Measurements from ENCODE around the gene MAN1C1.

MAN1C1 gene

GRCh38 chr1:25809929-25810328 is 193.3 kb downstream of the MAN1C1 start:
- no peaks in the 10 kb centered on the region for H3K9me3 ChIP-seq (ENCODE audit: insufficient read depth, low read length)
- no peak overlapping the region for H3K4me3 ChIP-seq (ENCODE audit: insufficient read length, low read depth)
- no peak for DNase-seq (ENCODE audit: low read depth, low spot score)
- no peaks in the 10 kb centered on the region for H3K27me3 ChIP-seq (ENCODE audit: insufficient read depth, insufficient read length)
- H3K36me3 ChIP-seq (ENCODE audit: insufficient read depth, insufficient read length, low read length): peaks cover 96% of the 10 kb centered on the region
- TF ChIP-seq YY1 (IDR thresholded peaks at IDR 0.05; ENCODE audit: insufficient read depth, insufficient read length) (no peak), SUZ12 (IDR thresholded peaks at IDR 0.05; ENCODE audit: extremely low read depth, insufficient read depth, insufficient read length) (no peak), ZNF274 (IDR thresholded peaks at IDR 0.05; ENCODE audit: low read depth, low read length) (no peak)
- peaks cover 13% of the 10 kb centered on the region for H3K4me1 ChIP-seq (ENCODE audit: insufficient read depth, insufficient read length)
- H3K9ac ChIP-seq (ENCODE audit: insufficient read length, low read depth): peak overlapping the region; percentile 42

GRCh38 chr1:25810341-25811299 is 194.0 kb downstream of the MAN1C1 start:
- peaks cover 96% of the 10 kb centered on the region for H3K36me3 ChIP-seq (ENCODE audit: insufficient read depth, insufficient read length, low read length)
- no peaks in the 10 kb centered on the region for H3K9me3 ChIP-seq (ENCODE audit: insufficient read depth, low read length)
- no peaks in the 10 kb centered on the region for H3K27me3 ChIP-seq (ENCODE audit: insufficient read depth, insufficient read length)
- no peak for TF ChIP-seq YY1 (IDR thresholded peaks at IDR 0.05; ENCODE audit: insufficient read depth, insufficient read length)
- TF ChIP-seq SUZ12 (IDR thresholded peaks at IDR 0.05; ENCODE audit: extremely low read depth, insufficient read depth, insufficient read length): no peak
- TF ChIP-seq ZNF274 (IDR thresholded peaks at IDR 0.05; ENCODE audit: low read depth, low read length): no peak
- H3K4me3 ChIP-seq (ENCODE audit: insufficient read length, low read depth): no peak overlapping the region
- peaks cover 12% of the 10 kb centered on the region for H3K4me1 ChIP-seq (ENCODE audit: insufficient read depth, insufficient read length)
- peak; percentile 66 for DNase-seq (ENCODE audit: low read depth, low spot score)
- peak overlapping the region; percentile 62 for H3K9ac ChIP-seq (ENCODE audit: insufficient read length, low read depth)

GRCh38 chr1:25811384-25812082 is 194.9 kb downstream of the MAN1C1 start:
- Histone ChIP-seq H3K27me3 (ENCODE audit: insufficient read depth, insufficient read length) (no peaks in the 10 kb centered on the region), H3K4me1 (ENCODE audit: insufficient read depth, insufficient read length) (peaks cover 16% of the 10 kb centered on the region), H3K9me3 (ENCODE audit: insufficient read depth, low read length) (no peaks in the 10 kb centered on the region), H3K36me3 (ENCODE audit: insufficient read depth, insufficient read length, low read length) (peaks cover 96% of the 10 kb centered on the region), H3K4me3 (ENCODE audit: insufficient read length, low read depth) (no peak overlapping the region), H3K9ac (ENCODE audit: insufficient read length, low read depth) (peak overlapping the region; percentile 62)
- TF ChIP-seq YY1 (IDR thresholded peaks at IDR 0.05; ENCODE audit: insufficient read depth, insufficient read length): no peak
- no peak for TF ChIP-seq SUZ12 (IDR thresholded peaks at IDR 0.05; ENCODE audit: extremely low read depth, insufficient read depth, insufficient read length)
- no peak for TF ChIP-seq ZNF274 (IDR thresholded peaks at IDR 0.05; ENCODE audit: low read depth, low read length)
- no peak for DNase-seq (ENCODE audit: low read depth, low spot score)

- Histone ChIP-seq H3K4me3 (ENCODE audit: insufficient read length, low read depth) (no peak overlapping the region), H3K27me3 (ENCODE audit: insufficient read depth, insufficient read length) (no peaks in the 10 kb centered on the region), H3K36me3 (ENCODE audit: insufficient read depth, insufficient read length, low read length) (peaks cover 84% of the 10 kb centered on the region), H3K9me3 (ENCODE audit: insufficient read depth, low read length) (no peaks in the 10 kb centered on the region), H3K4me1 (ENCODE audit: insufficient read depth, insufficient read length) (peaks cover 22% of the 10 kb centered on the region), H3K9ac (ENCODE audit: insufficient read length, low read depth) (no peak overlapping the region)
- no peak for TF ChIP-seq ZNF274 (IDR thresholded peaks at IDR 0.05; ENCODE audit: low read depth, low read length)
- TF ChIP-seq YY1 (IDR thresholded peaks at IDR 0.05; ENCODE audit: insufficient read depth, insufficient read length): no peak
- no peak for TF ChIP-seq SUZ12 (IDR thresholded peaks at IDR 0.05; ENCODE audit: extremely low read depth, insufficient read depth, insufficient read length)
- DNase-seq (ENCODE audit: low read depth, low spot score): no peak
Measured at GRCh38 chr1:25813071-25813733, 196.6 kb downstream of the MAN1C1 start.

- Histone ChIP-seq H3K9me3 (ENCODE audit: insufficient read depth, low read length) (no peaks in the 10 kb centered on the region), H3K9ac (ENCODE audit: insufficient read length, low read depth) (no peak overlapping the region), H3K36me3 (ENCODE audit: insufficient read depth, insufficient read length, low read length) (peaks cover 80% of the 10 kb centered on the region), H3K27me3 (ENCODE audit: insufficient read depth, insufficient read length) (no peaks in the 10 kb centered on the region), H3K4me1 (ENCODE audit: insufficient read depth, insufficient read length) (peaks cover 26% of the 10 kb centered on the region), H3K4me3 (ENCODE audit: insufficient read length, low read depth) (no peak overlapping the region)
- no peak for TF ChIP-seq ZNF274 (IDR thresholded peaks at IDR 0.05; ENCODE audit: low read depth, low read length)
- TF ChIP-seq YY1 (IDR thresholded peaks at IDR 0.05; ENCODE audit: insufficient read depth, insufficient read length): no peak
- no peak for TF ChIP-seq SUZ12 (IDR thresholded peaks at IDR 0.05; ENCODE audit: extremely low read depth, insufficient read depth, insufficient read length)
- DNase-seq (ENCODE audit: low read depth, low spot score): no peak
Measured at GRCh38 chr1:25813734-25814471, 197.3 kb downstream of the MAN1C1 start.

GRCh38 chr1:25814549-25815087 is 198.0 kb downstream of the MAN1C1 start:
- Histone ChIP-seq H3K9ac (ENCODE audit: insufficient read length, low read depth) (no peak overlapping the region), H3K36me3 (ENCODE audit: insufficient read depth, insufficient read length, low read length) (peaks cover 73% of the 10 kb centered on the region), H3K9me3 (ENCODE audit: insufficient read depth, low read length) (no peaks in the 10 kb centered on the region), H3K4me3 (ENCODE audit: insufficient read length, low read depth) (no peak overlapping the region), H3K4me1 (ENCODE audit: insufficient read depth, insufficient read length) (peaks cover 26% of the 10 kb centered on the region), H3K27me3 (ENCODE audit: insufficient read depth, insufficient read length) (no peaks in the 10 kb centered on the region)
- TF ChIP-seq YY1 (IDR thresholded peaks at IDR 0.05; ENCODE audit: insufficient read depth, insufficient read length) (no peak), SUZ12 (IDR thresholded peaks at IDR 0.05; ENCODE audit: extremely low read depth, insufficient read depth, insufficient read length) (no peak), ZNF274 (IDR thresholded peaks at IDR 0.05; ENCODE audit: low read depth, low read length) (no peak)
- DNase-seq (ENCODE audit: low read depth, low spot score): no peak

All from NT2/D1 (cell line).